Activated B cell treated with CpG ODN at 0.5 μM for 24 hours (primary cell): Measurements from ENCODE around the gene OBSL1. TPM values are rescaled to one million over a fixed set of nuclear protein-coding genes. Genes with fewer than 3 reads are reported as not detected.

ENCODE experiments used
- ATAC-seq: fragments of 200-7000 bp; cut with Tn5 transposase; one replicate; pipeline ENCODE4 v1.10.0; 2021; ENCODE audit warnings: low read depth, mild to moderate bottlenecking, moderate library complexity
- CTCF ChIA-PET: fragments of 350-600 bp; sonication (Branson Sonifier 250); formaldehyde crosslinking; loops from one replicate; lab custom pipeline; 2021; ENCODE audit warnings: antibody characterized with exemption; lab: Charles Lee
- POLR2A ChIA-PET: fragments of 350-600 bp; sonication (Branson Sonifier 250); formaldehyde crosslinking; loops from one replicate; lab custom pipeline; 2021; ENCODE audit warnings: antibody characterized with exemption; lab: Charles Lee
- DNase-seq: peaks from one replicate; pipeline ENCODE4 v3.0.0; 2022
- H3K27ac Mint-ChIP-seq: one replicate; pipeline ENCODE4 v1.8.0; 2020; ENCODE audit warnings: mixed read lengths
- H3K27me3 Mint-ChIP-seq: one replicate; pipeline ENCODE4 v1.8.0; 2021; ENCODE audit warnings: mixed read lengths
- H3K36me3 Mint-ChIP-seq: one replicate; pipeline ENCODE4 v1.8.0; 2021; ENCODE audit warnings: low read depth, mixed read lengths
- H3K4me1 Mint-ChIP-seq: one replicate; pipeline ENCODE4 v1.8.0; 2021; ENCODE audit warnings: mixed read lengths
- H3K4me3 Mint-ChIP-seq: one replicate; pipeline ENCODE4 v1.8.0; 2020; ENCODE audit warnings: mild to moderate bottlenecking, mixed read lengths
- H3K9me3 Mint-ChIP-seq: one replicate; pipeline ENCODE4 v1.8.0; 2020; ENCODE audit warnings: mixed read lengths
- intact Hi-C: fragments of 100-400 bp; cut with micrococcal nuclease; formaldehyde crosslinking; loops from one replicate; pipeline ENCODE4 v1.15.1; 2024
- total RNA-seq: library from RNA; stranded (reverse); gene quantifications from 2 replicates; pipeline ENCODE4 v1.2.3, GENCODE V29; 2022
- TF ChIP-seq, protein P1 (sequence below): fragments of 200-600 bp; IDR thresholded peaks from one replicate; pipeline ENCODE4 v1.8.0; 2022; ENCODE audit warnings: antibody characterized with exemption, mild to moderate bottlenecking

OBSL1 gene
- total RNA-seq, 1 donor from 2014 or later, result not detected

DNA sequence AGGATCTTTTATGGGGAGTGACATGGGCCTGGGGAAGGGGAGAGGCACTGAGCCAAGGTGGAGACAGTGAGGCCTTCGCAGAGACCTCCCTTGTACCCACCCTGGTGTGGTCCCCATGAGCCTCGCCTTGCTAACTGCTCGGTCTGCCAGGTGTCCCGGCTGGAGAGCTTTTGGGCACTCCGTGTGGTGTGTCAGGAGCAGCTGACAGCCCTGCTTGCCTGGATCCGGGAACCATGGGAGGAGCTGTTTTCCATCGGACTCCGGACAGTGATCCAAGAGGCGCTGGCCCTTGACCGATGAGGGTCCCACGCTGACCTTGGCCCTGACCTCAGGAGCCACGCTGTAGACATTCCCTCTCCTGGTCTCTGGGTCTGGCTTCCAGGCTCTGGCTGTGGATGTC is 44.6 kb upstream of the OBSL1 start:
- no peak overlapping the region for H3K27ac Mint-ChIP-seq
- intact Hi-C loops, result no loop called here
- no peaks in the 10 kb centered on the region for H3K9me3 Mint-ChIP-seq
- no peak for ATAC-seq
- peaks cover 36% of the 10 kb centered on the region for H3K36me3 Mint-ChIP-seq
- TF ChIP-seq, protein P1, sequence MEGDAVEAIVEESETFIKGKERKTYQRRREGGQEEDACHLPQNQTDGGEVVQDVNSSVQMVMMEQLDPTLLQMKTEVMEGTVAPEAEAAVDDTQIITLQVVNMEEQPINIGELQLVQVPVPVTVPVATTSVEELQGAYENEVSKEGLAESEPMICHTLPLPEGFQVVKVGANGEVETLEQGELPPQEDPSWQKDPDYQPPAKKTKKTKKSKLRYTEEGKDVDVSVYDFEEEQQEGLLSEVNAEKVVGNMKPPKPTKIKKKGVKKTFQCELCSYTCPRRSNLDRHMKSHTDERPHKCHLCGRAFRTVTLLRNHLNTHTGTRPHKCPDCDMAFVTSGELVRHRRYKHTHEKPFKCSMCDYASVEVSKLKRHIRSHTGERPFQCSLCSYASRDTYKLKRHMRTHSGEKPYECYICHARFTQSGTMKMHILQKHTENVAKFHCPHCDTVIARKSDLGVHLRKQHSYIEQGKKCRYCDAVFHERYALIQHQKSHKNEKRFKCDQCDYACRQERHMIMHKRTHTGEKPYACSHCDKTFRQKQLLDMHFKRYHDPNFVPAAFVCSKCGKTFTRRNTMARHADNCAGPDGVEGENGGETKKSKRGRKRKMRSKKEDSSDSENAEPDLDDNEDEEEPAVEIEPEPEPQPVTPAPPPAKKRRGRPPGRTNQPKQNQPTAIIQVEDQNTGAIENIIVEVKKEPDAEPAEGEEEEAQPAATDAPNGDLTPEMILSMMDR, result no peak
- ChIA-PET POLR2A (interaction anchor here (1.3 kb wide), 1 partner anchor 18 kb away, joined by 5 read pairs; the partner anchor contains the start of gene STK11IP), CTCF (no interaction called here)
- H3K4me3 Mint-ChIP-seq, result no peak overlapping the region
- DNase-seq, result no peak
- H3K27me3 Mint-ChIP-seq, result no peaks in the 10 kb centered on the region
- H3K4me1 Mint-ChIP-seq, result peaks cover 12% of the 10 kb centered on the region

DNA sequence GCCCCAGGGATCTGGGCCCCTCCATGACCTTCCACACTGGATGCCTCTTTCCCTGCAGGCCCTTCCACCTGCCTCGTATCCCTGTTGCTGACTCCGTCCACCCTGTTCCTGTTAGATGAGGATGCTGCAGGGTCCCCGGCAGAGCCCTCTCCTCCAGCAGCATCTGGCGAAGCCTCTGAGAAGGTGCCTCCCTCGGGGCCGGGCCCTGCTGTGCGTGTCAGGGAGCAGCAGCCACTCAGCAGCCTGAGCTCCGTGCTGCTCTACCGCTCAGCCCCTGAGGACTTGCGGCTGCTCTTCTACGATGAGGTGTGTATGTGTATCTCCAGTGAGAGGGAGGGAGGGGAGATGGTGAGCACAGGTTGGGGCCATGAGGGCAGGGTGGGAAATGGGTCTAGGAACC is 43.7 kb upstream of the OBSL1 start:
- Mint-ChIP-seq H3K4me3 (no peak overlapping the region), H3K27me3 (no peaks in the 10 kb centered on the region), H3K9me3 (no peaks in the 10 kb centered on the region), H3K36me3 (peaks cover 43% of the 10 kb centered on the region), H3K27ac (no peak overlapping the region), H3K4me1 (peaks cover 12% of the 10 kb centered on the region)
- intact Hi-C loops, result no loop called here
- ChIA-PET CTCF (no interaction called here), POLR2A (interaction anchor here (1.3 kb wide), 1 partner anchor 18 kb away, joined by 5 read pairs; the partner anchor contains the start of gene STK11IP)
- ATAC-seq (no peak), DNase-seq (no peak)
- TF ChIP-seq, protein P1, result no peak

DNA sequence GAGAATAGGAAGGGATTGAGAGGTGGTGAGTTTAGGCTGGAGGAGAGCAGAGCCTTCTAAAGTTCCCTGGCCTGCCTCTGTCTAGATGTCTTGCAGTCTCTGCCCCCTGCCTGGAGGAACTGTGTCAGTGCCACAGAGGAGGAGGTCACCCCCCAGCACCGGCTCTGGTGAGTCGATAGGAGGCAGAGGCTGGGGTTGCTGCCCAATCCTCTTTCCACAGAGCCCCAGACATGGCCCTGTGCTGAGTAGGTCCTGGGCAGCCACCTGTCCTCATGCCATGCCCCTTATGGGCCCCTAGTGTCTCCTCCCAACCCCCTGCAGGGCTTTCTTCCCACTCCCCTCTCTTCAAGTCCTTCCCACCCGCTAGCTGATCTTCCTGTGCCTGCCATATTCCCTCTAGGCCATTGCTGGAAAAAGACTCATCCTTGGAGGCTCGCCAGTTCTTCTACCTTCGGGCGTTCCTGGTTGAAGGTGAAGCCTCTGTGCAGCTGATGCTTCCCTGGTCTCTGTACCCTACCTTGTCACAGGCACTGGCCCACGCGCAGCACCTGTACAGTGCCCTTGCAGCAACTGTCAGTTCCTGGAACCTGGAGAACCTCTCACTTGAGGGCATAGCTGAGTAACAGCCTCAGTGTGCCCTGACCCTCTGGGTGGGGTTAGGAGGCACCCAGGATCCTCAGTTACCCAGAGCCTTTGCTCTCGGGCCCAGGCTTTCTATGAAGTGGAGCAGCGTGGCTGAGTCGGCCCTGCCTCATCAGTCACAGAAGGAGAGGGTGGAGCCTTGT is 42.9 kb upstream of the OBSL1 start:
- Mint-ChIP-seq H3K9me3 (no peaks in the 10 kb centered on the region), H3K4me3 (no peak overlapping the region), H3K36me3 (peaks cover 51% of the 10 kb centered on the region), H3K27me3 (no peaks in the 10 kb centered on the region), H3K27ac (no peak overlapping the region), H3K4me1 (peaks cover 12% of the 10 kb centered on the region)
- TF ChIP-seq, protein P1, result no peak
- ATAC-seq (no peak), DNase-seq (no peak)
- ChIA-PET POLR2A (interaction anchor here (1.3 kb wide), 1 partner anchor 17 kb away, joined by 5 read pairs; the partner anchor contains the start of gene STK11IP), CTCF (no interaction called here)
- intact Hi-C loops, result no loop called here

DNA sequence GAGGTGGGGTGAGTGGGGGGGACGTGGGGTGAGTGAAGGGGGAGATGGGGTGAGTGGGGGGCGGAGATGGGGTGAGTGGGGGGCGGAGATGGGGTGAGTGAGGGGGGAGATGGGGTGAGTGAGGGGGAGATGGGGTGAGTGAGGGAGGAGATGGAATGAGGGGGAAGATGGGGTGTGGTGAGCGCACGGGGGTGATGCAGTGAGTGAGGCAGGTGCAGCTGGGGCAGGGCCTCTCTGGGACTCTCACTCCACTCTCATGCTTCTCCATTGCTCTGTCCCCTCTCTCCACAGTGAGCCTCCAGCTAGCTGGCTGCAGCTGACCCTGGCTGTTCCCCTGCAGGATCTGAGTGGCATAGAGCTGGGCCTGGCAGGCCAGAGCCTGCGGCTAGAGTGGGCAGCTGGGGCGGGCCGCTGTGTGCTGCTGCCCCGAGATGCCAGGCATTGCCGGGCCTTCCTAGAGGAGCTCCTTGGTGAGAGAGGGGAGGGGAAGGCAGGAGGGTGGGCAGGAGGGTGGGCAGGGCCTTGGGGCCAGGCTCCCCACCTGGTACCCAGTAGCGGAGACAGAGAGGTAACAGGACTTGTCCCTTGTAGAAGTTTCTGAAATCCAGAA is 42.2 kb upstream of the OBSL1 start:
- Mint-ChIP-seq H3K27ac (no peak overlapping the region), H3K36me3 (peaks cover 57% of the 10 kb centered on the region), H3K9me3 (no peaks in the 10 kb centered on the region), H3K27me3 (no peaks in the 10 kb centered on the region), H3K4me1 (peaks cover 12% of the 10 kb centered on the region), H3K4me3 (no peak overlapping the region)
- POLR2A ChIA-PET, result no interaction called here
- DNase-seq (no peak), ATAC-seq (no peak)
- intact Hi-C loops, result no loop called here
- TF ChIP-seq, protein P1, result no peak
- CTCF ChIA-PET, result no interaction called here

DNA sequence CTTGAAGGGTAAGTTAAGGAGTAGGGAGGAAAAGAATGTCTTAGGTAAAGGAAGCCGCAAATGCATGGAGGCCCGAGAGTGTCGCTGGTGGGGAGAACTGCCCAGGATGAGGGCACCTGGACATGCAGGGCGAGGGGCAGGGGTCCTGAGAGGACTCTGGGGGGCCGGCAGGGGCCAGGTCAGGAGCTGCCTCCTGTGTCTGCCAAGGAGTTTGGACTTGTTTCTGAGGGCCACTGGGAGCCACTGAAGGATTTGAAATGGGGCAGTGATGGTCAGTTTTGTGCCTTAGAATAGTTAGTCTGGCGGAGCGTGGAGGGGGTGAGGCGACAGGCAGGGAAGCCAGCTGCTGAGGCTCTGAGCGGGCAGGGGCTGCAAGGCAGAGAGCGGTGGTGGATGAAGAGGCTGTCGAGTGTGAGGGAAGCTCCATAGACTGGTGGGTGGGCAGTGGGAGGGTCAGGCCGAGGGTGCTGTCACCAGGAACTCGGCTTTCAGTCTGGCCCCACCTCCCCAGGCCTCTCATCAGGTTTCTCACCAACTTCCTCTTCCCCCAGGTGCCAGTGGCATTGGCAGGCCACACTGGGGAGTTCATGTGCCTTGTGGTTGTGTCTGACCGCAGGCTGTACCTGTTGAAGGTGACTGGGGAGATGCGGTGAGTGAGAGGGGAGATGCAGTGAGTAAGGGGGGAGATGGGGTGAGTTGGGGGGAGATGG is 41.4 kb upstream of the OBSL1 start:
- TF ChIP-seq, protein P1, result no peak
- Mint-ChIP-seq H3K4me1 (peaks cover 12% of the 10 kb centered on the region), H3K36me3 (peaks cover 63% of the 10 kb centered on the region), H3K4me3 (peak overlapping the region; percentile 29), H3K27ac (no peak overlapping the region), H3K27me3 (no peaks in the 10 kb centered on the region), H3K9me3 (no peaks in the 10 kb centered on the region)
- intact Hi-C loops, result no loop called here
- ChIA-PET CTCF (no interaction called here), POLR2A (no interaction called here)
- ATAC-seq (peak; percentile 81), DNase-seq (no peak)
